ENCODE measurements around the gene ATG4B. TPM values are rescaled to one million over a fixed set of nuclear protein-coding genes. Genes with fewer than 3 reads are reported as not detected.

Gene ATG4B
- total RNA-seq, 1 donor from 2014 or later: 112 TPM

DNA sequence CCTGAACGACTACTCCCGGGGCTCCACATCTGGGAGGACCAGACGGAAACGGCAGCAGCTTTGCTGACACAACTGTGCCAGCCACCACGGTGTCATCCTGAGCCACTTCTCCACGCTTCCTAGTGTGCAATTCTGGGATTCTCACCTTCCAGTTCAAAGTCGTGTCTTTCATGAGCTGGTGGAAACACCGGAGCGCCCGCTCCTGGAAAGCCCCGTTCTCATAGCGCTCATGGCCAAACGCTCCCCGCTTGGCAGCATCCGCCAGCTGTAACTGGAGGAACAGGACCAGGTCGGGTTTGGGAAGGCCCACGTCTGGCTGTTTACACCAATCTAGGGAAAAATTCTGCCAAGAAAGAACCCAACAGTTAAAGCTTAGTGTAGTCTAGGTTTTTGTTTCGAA lies 40.8 kb downstream of the ATG4B start:
- H3K36me3 Mint-ChIP-seq (ENCODE audit: low read depth): peaks cover 3% of the 10 kb centered on the region
- H3K27me3 Mint-ChIP-seq (ENCODE audit: low read depth): no peaks in the 10 kb centered on the region

DNA sequence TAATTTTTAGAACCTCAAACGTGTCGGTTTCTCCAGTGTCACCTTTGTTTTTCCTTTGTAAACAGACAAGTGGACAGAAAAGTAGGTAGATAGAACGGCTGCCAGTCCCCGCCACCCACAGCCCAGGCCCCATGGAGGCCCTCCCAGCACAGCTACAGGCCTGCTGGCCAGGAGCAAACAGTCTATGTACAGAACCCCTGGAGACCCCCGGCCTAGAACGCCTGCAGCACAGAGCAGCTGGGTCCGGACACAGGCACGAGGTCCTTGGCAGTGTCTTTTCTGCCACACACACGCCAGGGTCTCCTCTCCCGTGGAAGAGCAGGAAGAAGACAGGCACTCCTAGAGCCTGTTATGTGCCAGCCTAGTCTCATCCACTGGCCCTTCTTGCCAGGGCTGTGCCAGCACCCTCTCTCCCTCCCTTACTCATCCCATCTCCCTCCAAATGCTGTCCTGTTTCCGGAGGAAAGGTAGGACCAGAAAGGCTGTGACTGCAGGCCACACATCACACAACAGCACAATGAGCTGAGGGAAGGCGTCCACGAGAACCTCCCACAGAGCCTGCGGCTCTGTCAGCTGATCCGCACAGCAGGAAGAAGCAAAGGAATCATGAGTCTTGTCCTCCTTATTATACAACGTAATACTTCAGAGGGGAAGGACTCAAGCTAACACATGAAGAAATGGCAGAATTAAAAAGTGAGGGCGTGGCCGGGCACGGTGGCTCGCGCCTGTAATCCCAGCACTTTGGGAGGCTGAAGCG lies 41.5 kb downstream of the ATG4B start:
- no peaks in the 10 kb centered on the region for H3K9me3 Mint-ChIP-seq
- H3K4me1 Mint-ChIP-seq: no peaks in the 10 kb centered on the region
- H3K36me3 Mint-ChIP-seq (ENCODE audit: low read depth): peaks cover 3% of the 10 kb centered on the region
- H3K27me3 Mint-ChIP-seq (ENCODE audit: low read depth): no peaks in the 10 kb centered on the region
- TF ChIP-seq, protein P1, sequence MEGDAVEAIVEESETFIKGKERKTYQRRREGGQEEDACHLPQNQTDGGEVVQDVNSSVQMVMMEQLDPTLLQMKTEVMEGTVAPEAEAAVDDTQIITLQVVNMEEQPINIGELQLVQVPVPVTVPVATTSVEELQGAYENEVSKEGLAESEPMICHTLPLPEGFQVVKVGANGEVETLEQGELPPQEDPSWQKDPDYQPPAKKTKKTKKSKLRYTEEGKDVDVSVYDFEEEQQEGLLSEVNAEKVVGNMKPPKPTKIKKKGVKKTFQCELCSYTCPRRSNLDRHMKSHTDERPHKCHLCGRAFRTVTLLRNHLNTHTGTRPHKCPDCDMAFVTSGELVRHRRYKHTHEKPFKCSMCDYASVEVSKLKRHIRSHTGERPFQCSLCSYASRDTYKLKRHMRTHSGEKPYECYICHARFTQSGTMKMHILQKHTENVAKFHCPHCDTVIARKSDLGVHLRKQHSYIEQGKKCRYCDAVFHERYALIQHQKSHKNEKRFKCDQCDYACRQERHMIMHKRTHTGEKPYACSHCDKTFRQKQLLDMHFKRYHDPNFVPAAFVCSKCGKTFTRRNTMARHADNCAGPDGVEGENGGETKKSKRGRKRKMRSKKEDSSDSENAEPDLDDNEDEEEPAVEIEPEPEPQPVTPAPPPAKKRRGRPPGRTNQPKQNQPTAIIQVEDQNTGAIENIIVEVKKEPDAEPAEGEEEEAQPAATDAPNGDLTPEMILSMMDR (conservative IDR thresholded peaks at IDR 0.05): no peak
- no peak for DNase-seq (ENCODE audit: low read depth, low spot score)
- peak overlapping the region; percentile 15 for H3K4me3 Mint-ChIP-seq
- H3K27ac Mint-ChIP-seq (ENCODE audit: unreplicated experiment): no peak overlapping the region

More for the DNA sequence above, 40.8 kb downstream of the ATG4B start:
- Mint-ChIP-seq H3K4me3 (peak overlapping the region; percentile 15), H3K4me1 (no peaks in the 10 kb centered on the region), H3K9me3 (no peaks in the 10 kb centered on the region), H3K27ac (ENCODE audit: unreplicated experiment) (no peak overlapping the region)
- DNase-seq (ENCODE audit: low read depth, low spot score): no peak
- TF ChIP-seq, protein P1 (conservative IDR thresholded peaks at IDR 0.05): no peak

DNA sequence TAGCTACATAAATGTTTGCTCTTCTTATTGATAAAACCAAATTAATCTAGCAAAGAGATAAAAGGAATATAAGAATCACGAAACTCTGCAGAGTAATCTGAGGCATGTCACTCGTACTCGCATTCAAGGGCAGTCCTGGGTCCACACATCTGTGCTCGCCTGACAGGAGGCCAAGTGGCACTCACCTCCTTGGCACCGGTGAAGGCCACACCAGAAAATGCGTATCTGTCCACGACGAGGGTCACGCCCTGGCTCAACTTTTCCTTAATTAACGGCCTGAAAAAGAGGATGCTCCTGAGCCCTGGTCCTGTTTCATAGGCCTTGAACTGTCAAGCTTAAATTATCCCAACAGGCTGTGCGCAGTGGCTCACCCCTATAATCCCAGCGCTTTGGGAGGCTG lies 42.6 kb downstream of the ATG4B start:
- TF ChIP-seq, protein P1 (conservative IDR thresholded peaks at IDR 0.05): no peak
- no peak for DNase-seq (ENCODE audit: low read depth, low spot score)
- no peaks in the 10 kb centered on the region for H3K9me3 Mint-ChIP-seq
- H3K36me3 Mint-ChIP-seq (ENCODE audit: low read depth): peaks cover 3% of the 10 kb centered on the region
- peaks cover 7% of the 10 kb centered on the region for H3K4me1 Mint-ChIP-seq
- H3K4me3 Mint-ChIP-seq: no peak overlapping the region
- H3K27me3 Mint-ChIP-seq (ENCODE audit: low read depth): no peaks in the 10 kb centered on the region
- no peak overlapping the region for H3K27ac Mint-ChIP-seq (ENCODE audit: unreplicated experiment)

DNA sequence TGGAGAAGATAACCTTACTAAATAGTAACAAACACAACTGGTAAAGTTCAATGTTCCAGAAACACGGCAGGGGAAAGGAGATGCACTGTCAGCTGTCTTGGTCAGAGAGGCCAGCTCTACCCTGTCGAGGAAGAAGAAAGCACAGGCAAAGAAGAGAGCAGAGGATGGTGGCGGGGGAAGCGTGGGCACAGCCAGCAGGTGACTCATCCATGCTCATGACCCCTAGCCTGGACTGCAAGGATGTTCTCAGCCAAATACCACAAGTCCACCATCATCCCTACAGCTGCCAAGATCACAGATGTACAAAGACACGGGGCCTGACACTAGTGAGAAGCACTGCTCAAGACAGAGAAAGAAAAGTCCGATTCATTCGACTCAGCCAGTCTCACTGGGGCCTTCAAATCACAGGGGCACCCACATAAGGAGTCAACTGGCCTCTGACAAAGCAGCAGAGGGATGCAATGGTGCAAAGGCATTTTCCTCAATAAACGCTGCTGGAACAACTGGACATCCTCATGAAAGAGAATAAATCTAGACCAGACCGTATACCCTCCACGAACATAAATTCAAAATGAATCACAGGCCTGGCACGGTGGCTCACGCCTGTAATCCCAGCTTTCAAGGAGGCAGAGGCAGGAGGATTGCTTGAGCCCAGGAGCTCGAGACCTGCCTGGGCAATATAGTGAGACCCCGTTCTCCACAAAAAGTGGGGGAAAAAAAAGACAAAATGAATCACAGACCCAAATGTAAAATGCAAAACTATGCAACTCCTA lies 43.5 kb downstream of the ATG4B start:
- Mint-ChIP-seq H3K36me3 (ENCODE audit: low read depth) (peaks cover 3% of the 10 kb centered on the region), H3K4me1 (peaks cover 14% of the 10 kb centered on the region), H3K4me3 (peak overlapping the region; percentile 75), H3K27ac (ENCODE audit: unreplicated experiment) (peak overlapping the region; percentile 12), H3K27me3 (ENCODE audit: low read depth) (peaks cover 2% of the 10 kb centered on the region), H3K9me3 (no peaks in the 10 kb centered on the region)
- TF ChIP-seq, protein P1 (conservative IDR thresholded peaks at IDR 0.05): no peak
- DNase-seq (ENCODE audit: low read depth, low spot score): no peak

DNA sequence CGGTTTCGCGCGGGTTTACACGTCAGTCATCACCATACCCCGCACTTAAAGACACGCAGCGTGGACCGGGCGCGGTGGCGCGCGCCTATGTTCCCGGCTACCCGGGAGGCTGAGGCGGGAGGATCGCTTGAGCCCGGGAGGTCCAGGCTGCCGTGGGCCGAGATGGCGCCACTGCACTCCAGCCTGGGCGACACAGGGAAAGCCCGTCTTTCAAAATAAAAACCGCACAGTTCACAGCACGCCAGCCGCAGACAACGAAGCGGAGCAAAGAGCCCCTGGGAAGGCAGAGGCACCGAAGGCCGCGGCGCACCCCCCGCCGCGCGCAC lies 48.8 kb downstream of the ATG4B start:
- H3K27ac Mint-ChIP-seq (ENCODE audit: unreplicated experiment): peak overlapping the region; percentile 69

More for the DNA sequence above, 48.8 kb downstream of the ATG4B start:
- no peak for DNase-seq (ENCODE audit: low read depth, low spot score)
- peak overlapping the region; percentile 91 for H3K4me3 Mint-ChIP-seq
- peaks cover 24% of the 10 kb centered on the region for H3K4me1 Mint-ChIP-seq
- peaks cover 3% of the 10 kb centered on the region for H3K36me3 Mint-ChIP-seq (ENCODE audit: low read depth)
- H3K9me3 Mint-ChIP-seq: no peaks in the 10 kb centered on the region
- TF ChIP-seq, protein P1 (conservative IDR thresholded peaks at IDR 0.05): no peak
- H3K27me3 Mint-ChIP-seq (ENCODE audit: low read depth): peaks cover 4% of the 10 kb centered on the region

Measured in neural crest cell (in vitro differentiated cells).